Ovary (tissue), 9 donors: ENCODE results near the gene DENND6A. TPM values are rescaled to one million over a fixed set of nuclear protein-coding genes. Genes with fewer than 3 reads are reported as not detected.

Experiments
- DNase-seq, 5 donors: peaks; one replicate each; pipeline ENCODE4 v3.0.0-alpha.2; 2019 to 2020
- H3K27ac ChIP-seq, 2 donors: fragments of 200-600 bp; one replicate each; pipeline versions ENCODE4 v1.5.1 to v1.8.0; 2019 to 2022
- H3K27me3 ChIP-seq: fragments of 200-600 bp; one replicate; pipeline ENCODE4 v1.8.0; 2022
- H3K36me3 ChIP-seq: fragments of 200-600 bp; sonication (generic); one replicate; pipeline ENCODE4 v1.5.1; 2019
- H3K4me1 ChIP-seq: one replicate; pipeline ENCODE4 v1.8.1; 2013; ENCODE audit warnings: mild to moderate bottlenecking, moderate library complexity; ENCODE audit not compliant: insufficient read depth
- H3K4me3 ChIP-seq: fragments of 200-600 bp; sonication (generic); one replicate; pipeline ENCODE4 v1.5.1; 2017
- H3K9me3 ChIP-seq, 2 donors: fragments of 200-600 bp in 1 of 2; sonication (generic) in 1 of 2; one replicate each; pipeline versions ENCODE4 v1.5.1 to v1.8.1; 2013 to 2019; ENCODE audit warnings: mild to moderate bottlenecking in 1 of 2, moderate library complexity in 1 of 2
- EP300 ChIP-seq: sonication (generic); formaldehyde crosslinking; IDR thresholded peaks from one replicate; pipeline ENCODE4 v1.6.1; 2017; ENCODE audit warnings: antibody characterized with exemption
- POLR2A ChIP-seq: fragments of 450-650 bp; IDR thresholded peaks from one replicate; pipeline ENCODE4 v1.6.1; 2017; ENCODE audit warnings: antibody characterized with exemption, mild to moderate bottlenecking, moderate library complexity
- WGBS, 3 donors: extraction: QIAGEN DNeasy Blood & Tissue Kit in 1 of 3; methylation state at CpG; one replicate each; pipeline versions ENCODE4 v1.1.5 to v1.1.7; 2013 to 2017; 5-methylcytosine and 5-hydroxymethylcytosine counted together
- intact Hi-C, 4 donors: fragments of 100-400 bp; cut with DNase I; formaldehyde crosslinking; loops; one replicate each; pipeline versions ENCODE4 v1.11.0 to v1.15.1; 2022 to 2023
- polyA plus RNA-seq, 2 donors: library from polyadenylated mRNA; stranded (reverse); fragments of 200-250 nt in 1 of 2; fragments of 350-450 nt in 1 of 2; fragmentation: Illumina TruSeq in 1 of 2; extraction: RNeasy Lipid Tissue Mini Kit (QIAGEN cat#74804) in 1 of 2; gene quantifications; one replicate each; pipeline ENCODE4 v1.2.3, GENCODE V29; 2013 to 2014
- total RNA-seq, 7 donors: library from RNA; depleted of rRNA in 2 of 7; stranded (reverse); fragments of >200 nt in 2 of 7; fragmentation: NEBNext Ultra II Directional in 3 of 7; extraction: Animal tissue kit (Norgen Biotek cat#: 25700) in 3 of 7; gene quantifications; one replicate each; pipeline versions ENCODE4 v1.1.0 to v1.2.4, GENCODE V29; 2016 to 2023
- TF ChIP-seq, protein P1 (sequence below), 3 donors: fragments of 450-650 bp in 2 of 3; fragments of 200-600 bp in 1 of 3; IDR thresholded peaks; one replicate each; pipeline versions ENCODE4 v1.5.1 to v1.8.0; 2016 to 2022; ENCODE audit warnings: antibody characterized with exemption in 3 of 3, mild to moderate bottlenecking in 1 of 3
- donor health status: DM: no; HTN: no; CAD: no; lungs with moderate emphysema.
- donor health status: DM: no; HTN: no; CAD: no.
- donor health status: Bipolar disorder and iron deficiency.
- donor health status: DM: yes; HTN: yes; CAD: no.
- donor health status: DM: no; HTN: no; CAD: no.
- donor health status: DM: yes; HTN: yes; CAD: no.

DENND6A gene
- total and polyA plus RNA-seq, 9 donors = 15.5 to 52.4 (median 38.7) TPM

DNA sequence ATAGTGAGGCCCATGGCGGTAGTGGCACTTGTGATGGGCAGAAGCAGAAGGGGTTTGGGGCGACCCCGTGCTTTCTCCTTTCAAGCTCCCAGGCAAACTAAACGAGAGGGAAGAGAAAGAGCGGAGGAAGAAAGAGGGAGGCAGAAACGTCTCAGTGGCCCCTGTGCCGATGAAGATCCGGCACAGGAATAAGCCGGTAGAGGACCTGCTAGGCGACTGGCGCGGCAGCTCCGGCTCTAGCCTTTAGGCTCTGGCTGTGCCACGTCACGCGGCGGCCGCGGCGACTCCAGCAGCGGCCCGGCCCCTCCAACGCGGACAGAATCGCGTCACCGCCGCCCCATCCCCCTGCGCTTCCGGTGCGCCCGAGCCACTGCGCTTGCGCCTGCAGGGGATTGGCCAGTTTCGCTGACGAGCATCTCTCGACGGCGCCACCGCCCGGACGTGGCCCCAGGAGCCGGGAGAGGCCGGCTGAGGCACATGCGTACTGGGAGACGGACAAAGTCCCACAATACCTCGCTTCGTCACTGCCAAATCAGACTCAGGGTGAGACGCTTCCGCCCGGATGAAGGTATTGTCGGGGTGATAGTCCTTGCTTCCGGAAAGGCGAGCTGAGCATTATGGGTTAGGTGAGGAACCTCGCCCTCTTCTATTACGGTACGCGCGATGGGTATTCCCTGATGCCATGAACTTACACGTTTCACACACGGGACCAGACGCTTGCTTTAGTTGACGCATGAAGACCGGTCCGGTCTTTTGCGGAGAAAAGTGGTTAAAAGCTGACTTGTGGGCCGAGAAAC, 95.6 kb downstream of the DENND6A start, which contains the start of gene ARF4:
ARF4 (minus strand) TSS at position 218 of the 797 bp plus-strand sequence; CDS start at position 14, 204 bp downstream.
- H3K36me3 ChIP-seq = no peaks in the 10 kb centered on the region
- peaks cover 7% of the 10 kb centered on the region for H3K4me1 ChIP-seq
- peak; percentile 99 to 100 (median 100) for DNase-seq
- no peaks in the 10 kb centered on the region for H3K27me3 ChIP-seq
- H3K4me3 ChIP-seq = peak within 1 kb of the TSS; percentile 97
- H3K9me3 ChIP-seq = no peaks in the 10 kb centered on the region
- intact Hi-C loops = loop anchor here in 1 of 4 donors (2.0 kb wide), 2 partner anchors 41 to 95 kb away; partner anchors contain the start of genes DENND6A and PDE12
- TF ChIP-seq EP300 (no peak), POLR2A (peak; percentile 98)
- TF ChIP-seq, protein P1, sequence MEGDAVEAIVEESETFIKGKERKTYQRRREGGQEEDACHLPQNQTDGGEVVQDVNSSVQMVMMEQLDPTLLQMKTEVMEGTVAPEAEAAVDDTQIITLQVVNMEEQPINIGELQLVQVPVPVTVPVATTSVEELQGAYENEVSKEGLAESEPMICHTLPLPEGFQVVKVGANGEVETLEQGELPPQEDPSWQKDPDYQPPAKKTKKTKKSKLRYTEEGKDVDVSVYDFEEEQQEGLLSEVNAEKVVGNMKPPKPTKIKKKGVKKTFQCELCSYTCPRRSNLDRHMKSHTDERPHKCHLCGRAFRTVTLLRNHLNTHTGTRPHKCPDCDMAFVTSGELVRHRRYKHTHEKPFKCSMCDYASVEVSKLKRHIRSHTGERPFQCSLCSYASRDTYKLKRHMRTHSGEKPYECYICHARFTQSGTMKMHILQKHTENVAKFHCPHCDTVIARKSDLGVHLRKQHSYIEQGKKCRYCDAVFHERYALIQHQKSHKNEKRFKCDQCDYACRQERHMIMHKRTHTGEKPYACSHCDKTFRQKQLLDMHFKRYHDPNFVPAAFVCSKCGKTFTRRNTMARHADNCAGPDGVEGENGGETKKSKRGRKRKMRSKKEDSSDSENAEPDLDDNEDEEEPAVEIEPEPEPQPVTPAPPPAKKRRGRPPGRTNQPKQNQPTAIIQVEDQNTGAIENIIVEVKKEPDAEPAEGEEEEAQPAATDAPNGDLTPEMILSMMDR (IDR thresholded peaks at IDR 0.05) = peak in 1 of 3 donors; percentile 17
- 0 to 1% (median 0%) methylated on average over 40 to 67 of the region's 67 CpGs for WGBS, 3 donors
- H3K27ac ChIP-seq = peak within 1 kb of the TSS; percentile 83 to 97

GRCh38 chr3:57596495-57597126, 96.3 kb downstream of the DENND6A start:
- peaks cover 7% of the 10 kb centered on the region for H3K4me1 ChIP-seq
- peak; percentile 68 to 84 (median 77) for DNase-seq
- H3K4me3 ChIP-seq = peak overlapping the region; percentile 97
- peak overlapping the region; percentile 83 to 97 for H3K27ac ChIP-seq
- intact Hi-C loops = loop anchor here in 1 of 4 donors (2.0 kb wide), 2 partner anchors 40 to 96 kb away; partner anchors contain the start of genes DENND6A and PDE12
- H3K27me3 ChIP-seq = no peaks in the 10 kb centered on the region
- no peaks in the 10 kb centered on the region for H3K9me3 ChIP-seq
- TF ChIP-seq, protein P1 (IDR thresholded peaks at IDR 0.05) = no peak
- WGBS, 3 donors = 0 to 1% (median 0%) methylated on average over 29 to 31 of the region's 31 CpGs
- H3K36me3 ChIP-seq = no peaks in the 10 kb centered on the region

DNA sequence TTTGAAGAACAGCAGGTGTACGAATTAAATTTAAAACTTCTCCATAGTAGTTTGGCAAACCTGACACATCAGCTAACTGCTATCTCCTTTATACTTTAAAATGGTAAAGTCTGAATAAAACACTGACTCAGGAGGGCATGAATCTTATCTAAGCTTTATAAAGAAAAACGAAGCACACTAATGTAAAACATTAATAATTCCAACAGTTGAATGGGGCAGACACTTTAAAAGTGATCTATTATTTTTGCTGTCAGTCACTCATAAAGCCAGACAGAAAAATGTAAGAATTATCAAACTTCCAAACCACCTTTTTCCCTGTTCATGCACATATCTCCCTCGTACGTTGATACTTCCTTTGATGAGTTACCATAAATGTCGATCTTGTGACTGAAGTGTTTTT, 98.3 kb downstream of the DENND6A start:
- DNase-seq = no peak
- intact Hi-C loops = no loop called here
- Histone ChIP-seq H3K27ac (no peak overlapping the region), H3K36me3 (no peaks in the 10 kb centered on the region), H3K27me3 (no peaks in the 10 kb centered on the region), H3K9me3 (no peaks in the 10 kb centered on the region), H3K4me3 (peak overlapping the region; percentile 97), H3K4me1 (peaks cover 7% of the 10 kb centered on the region)
- 11 to 15% (median 11%) methylated on average over 5 of the region's 5 CpGs for WGBS, 3 donors
- TF ChIP-seq, protein P1 (IDR thresholded peaks at IDR 0.05) = no peak
- TF ChIP-seq EP300 = no peak
- TF ChIP-seq POLR2A = no peak

DNA sequence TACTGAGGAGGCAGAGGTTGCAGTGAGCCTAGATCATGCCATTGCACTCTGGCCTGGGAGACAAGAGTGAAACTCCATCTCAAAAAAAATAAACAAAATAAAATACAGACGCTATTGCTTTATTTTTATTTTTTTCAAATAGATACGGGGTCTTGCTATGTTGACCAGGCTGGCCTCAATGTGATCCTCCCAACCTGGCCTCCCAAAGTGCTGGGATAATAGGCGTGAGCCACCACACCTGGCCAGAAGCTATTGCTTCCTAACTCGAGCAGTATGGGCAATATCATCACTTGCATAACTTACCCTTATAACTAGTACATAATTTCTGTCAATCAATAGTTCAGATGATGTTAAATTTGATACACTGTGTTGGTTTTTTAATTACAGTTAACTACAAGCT, 98.7 kb downstream of the DENND6A start:
- no peak for DNase-seq
- no peaks in the 10 kb centered on the region for H3K27me3 ChIP-seq
- no peaks in the 10 kb centered on the region for H3K36me3 ChIP-seq
- 43 to 53% (median 53%) methylated on average over 4 of the region's 4 CpGs for WGBS, 3 donors
- TF ChIP-seq, protein P1 (IDR thresholded peaks at IDR 0.05) = no peak
- TF ChIP-seq POLR2A = no peak
- no peak for TF ChIP-seq EP300
- no peak overlapping the region for H3K4me3 ChIP-seq
- no peak overlapping the region for H3K27ac ChIP-seq
- H3K9me3 ChIP-seq = no peaks in the 10 kb centered on the region
- H3K4me1 ChIP-seq = peaks cover 7% of the 10 kb centered on the region
- intact Hi-C loops = no loop called here
